PC-9 (cell line): ENCODE measurements around the gene MFSD6L. TPM values are rescaled to one million over a fixed set of nuclear protein-coding genes. Genes with fewer than 3 reads are reported as not detected.

Experiments used
- BruUV-seq: library from RNA; stranded (reverse); fragments of 400-500 nt; replicated peaks from 2 replicates; lab custom pipeline; 2021; lab: Mats Ljungman, UMichigan
- CTCF ChIA-PET: fragments of 300-600 bp; sonication (Branson Sonifier 250); formaldehyde crosslinking; loops from one replicate; lab custom pipeline; 2022; ENCODE audit warnings: antibody characterized with exemption; lab: Charles Lee
- POLR2A ChIA-PET: fragments of 300-600 bp; sonication (Branson Sonifier 250); formaldehyde crosslinking; loops from one replicate; lab custom pipeline; 2022; ENCODE audit warnings: antibody characterized with exemption; ENCODE audit not compliant: unreplicated experiment; lab: Charles Lee
- DNase-seq, 2 experiments: peaks; one replicate each; pipeline versions ENCODE4 v3.0.0 to v3.0.0-alpha.2; 2015 to 2022; ENCODE audit warnings: mixed read lengths in 1 of 2
- H2AFZ ChIP-seq: fragments of 200-600 bp; sonication (generic); 2 replicates; pipeline ENCODE4 v1.8.1; 2017; ENCODE audit warnings: antibody characterized with exemption
- H3F3A ChIP-seq: fragments of 200-600 bp; sonication (generic); 2 replicates; pipeline ENCODE4 v1.8.1; 2017; ENCODE audit warnings: antibody characterized with exemption, mild to moderate bottlenecking, low read depth; ENCODE audit not compliant: insufficient read depth
- H3K27ac ChIP-seq: fragments of 200-600 bp; sonication (generic); 2 replicates; pipeline ENCODE4 v1.6.1; 2016; ENCODE audit warnings: mixed run types
- H3K27me3 ChIP-seq: fragments of 200-600 bp; sonication (generic); 2 replicates; pipeline ENCODE4 v1.6.1; 2016; ENCODE audit warnings: low read depth, mixed run types; ENCODE audit not compliant: insufficient read depth
- H3K36me3 ChIP-seq: fragments of 200-600 bp; sonication (generic); 2 replicates; pipeline ENCODE4 v1.6.1; 2016; ENCODE audit warnings: low read depth, mixed run types
- H3K4me1 ChIP-seq: fragments of 200-600 bp; sonication (generic); replicated peaks from 2 replicates; pipeline ENCODE4 v1.6.1; 2016; ENCODE audit warnings: mixed run types; ENCODE audit not compliant: insufficient read depth
- H3K4me2 ChIP-seq: fragments of 200-600 bp; sonication (generic); 2 replicates; pipeline ENCODE4 v1.6.1; 2017; ENCODE audit warnings: mixed run types
- H3K4me3 ChIP-seq: fragments of 200-600 bp; sonication (generic); 2 replicates; pipeline ENCODE4 v1.6.1; 2016; ENCODE audit warnings: mixed run types
- H3K79me2 ChIP-seq: fragments of 200-600 bp; sonication (generic); 2 replicates; pipeline ENCODE4 v1.6.1; 2017; ENCODE audit warnings: low read depth, mixed run types
- H3K9me2 ChIP-seq: fragments of 200-600 bp; sonication (generic); 2 replicates; pipeline ENCODE4 v1.8.1; 2017; ENCODE audit warnings: mild to moderate bottlenecking; ENCODE audit not compliant: insufficient read depth
- H3K9me3 ChIP-seq: fragments of 200-600 bp; sonication (generic); 2 replicates; pipeline ENCODE4 v1.8.1; 2016; ENCODE audit warnings: low read depth; ENCODE audit not compliant: insufficient read depth
- H4K20me1 ChIP-seq: fragments of 200-600 bp; sonication (generic); 2 replicates; pipeline ENCODE4 v1.8.1; 2017; ENCODE audit not compliant: insufficient read depth
- CTCF ChIP-seq: fragments of 200-600 bp; sonication (generic); conservative IDR thresholded peaks from 2 replicates; pipeline ENCODE4 v1.6.1; 2017; ENCODE audit warnings: mixed run types, antibody characterized with exemption, mild to moderate bottlenecking, moderate library complexity
- EZH2 ChIP-seq: fragments of 200-600 bp; sonication (generic); IDR thresholded peaks from 2 replicates; pipeline ENCODE4 v1.8.0; 2017; ENCODE audit warnings: antibody characterized with exemption, low read depth
- intact Hi-C: fragments of 100-400 bp; cut with micrococcal nuclease; formaldehyde crosslinking; loops from one replicate; pipeline ENCODE4 v1.10.0; 2022; ENCODE audit not compliant: unreplicated experiment
- total RNA-seq: library from RNA; stranded (reverse); gene quantifications from 2 replicates; pipeline ENCODE4 v1.2.3, GENCODE V29; 2021

MFSD6L gene
- total RNA-seq, 1 experiment from 2014 or later: not detected

- H3K9me3 ChIP-seq: no peaks in the 10 kb centered on the region
Measured at GRCh38 chr17:8839410-8839935, 40.3 kb upstream of the MFSD6L start.

GRCh38 chr17:8838551-8839095 lies 39.5 kb upstream of the MFSD6L start:
- Histone ChIP-seq H3K4me3 (no peak overlapping the region), H2AFZ (no peak overlapping the region), H3K36me3 (no peaks in the 10 kb centered on the region), H3K9me3 (no peaks in the 10 kb centered on the region), H3K27ac (no peak overlapping the region), H3K27me3 (peaks cover 38% of the 10 kb centered on the region), H4K20me1 (no peaks in the 10 kb centered on the region), H3K9me2 (no peaks in the 10 kb centered on the region), H3K4me1 (no peaks in the 10 kb centered on the region), H3K4me2 (no peak overlapping the region), H3K79me2 (no peaks in the 10 kb centered on the region), H3F3A (no peaks in the 10 kb centered on the region)
- intact Hi-C loops: no loop called here
- DNase-seq: no peak
- BruUV-seq: no TSS peak
- TF ChIP-seq CTCF (no peak), EZH2 (no peak)
- ChIA-PET CTCF (no interaction called here), POLR2A (no interaction called here)

More at GRCh38 chr17:8839410-8839935, 40.3 kb upstream of the MFSD6L start:
- Histone ChIP-seq H3F3A (no peaks in the 10 kb centered on the region), H3K79me2 (no peaks in the 10 kb centered on the region), H2AFZ (no peak overlapping the region), H3K27me3 (peaks cover 38% of the 10 kb centered on the region), H3K4me1 (no peaks in the 10 kb centered on the region), H3K36me3 (no peaks in the 10 kb centered on the region), H3K27ac (no peak overlapping the region), H3K4me2 (no peak overlapping the region), H3K9me2 (no peaks in the 10 kb centered on the region), H4K20me1 (no peaks in the 10 kb centered on the region), H3K4me3 (no peak overlapping the region)
- intact Hi-C loops: no loop called here
- TF ChIP-seq CTCF: no peak
- no peak for TF ChIP-seq EZH2
- POLR2A ChIA-PET: no interaction called here
- CTCF ChIA-PET: no interaction called here
- BruUV-seq: no TSS peak
- no peak for DNase-seq

- ChIA-PET CTCF (no interaction called here), POLR2A (no interaction called here)
- no peaks in the 10 kb centered on the region for H3K9me3 ChIP-seq
- no TSS peak for BruUV-seq
- no peak overlapping the region for H3K4me2 ChIP-seq
- no peak overlapping the region for H3K4me3 ChIP-seq
- no peaks in the 10 kb centered on the region for H3K36me3 ChIP-seq
- H3K27ac ChIP-seq: no peak overlapping the region
- no peaks in the 10 kb centered on the region for H3K79me2 ChIP-seq
- H3F3A ChIP-seq: no peaks in the 10 kb centered on the region
- peaks cover 37% of the 10 kb centered on the region for H3K27me3 ChIP-seq
- intact Hi-C loops: no loop called here
- no peaks in the 10 kb centered on the region for H3K9me2 ChIP-seq
- no peak for DNase-seq
- no peaks in the 10 kb centered on the region for H4K20me1 ChIP-seq
- TF ChIP-seq CTCF (no peak), EZH2 (no peak)
- no peaks in the 10 kb centered on the region for H3K4me1 ChIP-seq
- no peak overlapping the region for H2AFZ ChIP-seq
Measured at GRCh38 chr17:8837563-8838075, 38.5 kb upstream of the MFSD6L start.
